ENCODE results near the gene ATXN8OS.
"Not testable (repeated sequence)": the region's sequence is repeated elsewhere in the genome, so short reads cannot be mapped to it uniquely, and the experiment has no call there.

Gene ATXN8OS

GRCh38 chr13:70125693-70126092 is 18.1 kb downstream of the ATXN8OS start:
- Histone ChIP-seq H3K36me3 (ENCODE audit: control insufficient read depth, insufficient read depth, low read length) (no peaks in the 10 kb centered on the region), H3K4me3 (ENCODE audit: extremely low read depth, insufficient read depth, low read length, poor library complexity, severe bottlenecking) (no peak overlapping the region), H3K9me3 (ENCODE audit: control insufficient read depth, low read length) (no peaks in the 10 kb centered on the region), H3K27ac (ENCODE audit: low read depth, low read length, severe bottlenecking) (no peak overlapping the region), H3K4me1 (ENCODE audit: control insufficient read depth, insufficient read depth, low read length, poor library complexity, severe bottlenecking) (no peaks in the 10 kb centered on the region)
- 72 to 96% methylated on average over 2 to 3 of the region's 5 CpGs for WGBS, 2 experiments (ENCODE audit: insufficient coverage in 2 of 2)

- Histone ChIP-seq H3K27ac (ENCODE audit: low read depth, low read length, severe bottlenecking) (no peak overlapping the region), H3K36me3 (ENCODE audit: control insufficient read depth, insufficient read depth, low read length) (no peaks in the 10 kb centered on the region)
- no CpG with 5 or more reads among the region's 2 CpGs for WGBS, 2 experiments (ENCODE audit: insufficient coverage in 2 of 2)
Observed at GRCh38 chr13:70128098-70128497, 20.5 kb downstream of the ATXN8OS start.

GRCh38 chr13:70142658-70143057 is 35.0 kb downstream of the ATXN8OS start:
- H3K36me3 ChIP-seq (ENCODE audit: control insufficient read depth, insufficient read depth, low read length); H3K4me3 ChIP-seq (ENCODE audit: extremely low read depth, insufficient read depth, low read length, poor library complexity, severe bottlenecking); H3K9me3 ChIP-seq (ENCODE audit: control insufficient read depth, low read length); H3K4me1 ChIP-seq (ENCODE audit: control insufficient read depth, insufficient read depth, low read length, poor library complexity, severe bottlenecking); H3K27ac ChIP-seq (ENCODE audit: low read depth, low read length, severe bottlenecking): not testable (repeated sequence)
- 79 to 83% methylated on average over 6 of the region's 12 CpGs for WGBS, 2 experiments (ENCODE audit: insufficient coverage in 2 of 2)

More at GRCh38 chr13:70128098-70128497, 20.5 kb downstream of the ATXN8OS start:
- Histone ChIP-seq H3K4me3 (ENCODE audit: extremely low read depth, insufficient read depth, low read length, poor library complexity, severe bottlenecking) (no peak overlapping the region), H3K4me1 (ENCODE audit: control insufficient read depth, insufficient read depth, low read length, poor library complexity, severe bottlenecking) (no peaks in the 10 kb centered on the region), H3K9me3 (ENCODE audit: control insufficient read depth, low read length) (no peaks in the 10 kb centered on the region)

- no peak overlapping the region for H3K4me3 ChIP-seq (ENCODE audit: extremely low read depth, insufficient read depth, low read length, poor library complexity, severe bottlenecking)
- no peaks in the 10 kb centered on the region for H3K36me3 ChIP-seq (ENCODE audit: control insufficient read depth, insufficient read depth, low read length)
- no peaks in the 10 kb centered on the region for H3K4me1 ChIP-seq (ENCODE audit: control insufficient read depth, insufficient read depth, low read length, poor library complexity, severe bottlenecking)
- no peaks in the 10 kb centered on the region for H3K9me3 ChIP-seq (ENCODE audit: control insufficient read depth, low read length)
- 69 to 85% methylated on average over 4 of the region's 5 CpGs for WGBS, 2 experiments (ENCODE audit: insufficient coverage in 2 of 2)
- no peak overlapping the region for H3K27ac ChIP-seq (ENCODE audit: low read depth, low read length, severe bottlenecking)
Observed at GRCh38 chr13:70162141-70162540, 54.5 kb downstream of the ATXN8OS start.

- no peaks in the 10 kb centered on the region for H3K36me3 ChIP-seq (ENCODE audit: control insufficient read depth, insufficient read depth, low read length)
- no peaks in the 10 kb centered on the region for H3K4me1 ChIP-seq (ENCODE audit: control insufficient read depth, insufficient read depth, low read length, poor library complexity, severe bottlenecking)
- H3K4me3 ChIP-seq (ENCODE audit: extremely low read depth, insufficient read depth, low read length, poor library complexity, severe bottlenecking): no peak overlapping the region
- H3K27ac ChIP-seq (ENCODE audit: low read depth, low read length, severe bottlenecking): no peak overlapping the region
- H3K9me3 ChIP-seq (ENCODE audit: control insufficient read depth, low read length): no peaks in the 10 kb centered on the region
- WGBS, 2 experiments (ENCODE audit: insufficient coverage in 2 of 2): no CpG with 5 or more reads among the region's 5 CpGs
Observed at GRCh38 chr13:70170689-70171088, 63.1 kb downstream of the ATXN8OS start.

- H3K36me3 ChIP-seq (ENCODE audit: control insufficient read depth, insufficient read depth, low read length): no peaks in the 10 kb centered on the region
- no peaks in the 10 kb centered on the region for H3K9me3 ChIP-seq (ENCODE audit: control insufficient read depth, low read length)
- H3K4me1 ChIP-seq (ENCODE audit: control insufficient read depth, insufficient read depth, low read length, poor library complexity, severe bottlenecking): no peaks in the 10 kb centered on the region
- WGBS, 2 experiments (ENCODE audit: insufficient coverage in 2 of 2): 90 to 94% methylated on average over 2 of the region's 3 CpGs
- H3K4me3 ChIP-seq (ENCODE audit: extremely low read depth, insufficient read depth, low read length, poor library complexity, severe bottlenecking): no peak overlapping the region
- no peak overlapping the region for H3K27ac ChIP-seq (ENCODE audit: low read depth, low read length, severe bottlenecking)
Observed at GRCh38 chr13:70171151-70171550, 63.5 kb downstream of the ATXN8OS start.

GRCh38 chr13:70172946-70173597 is 65.4 kb downstream of the ATXN8OS start:
- H3K9me3 ChIP-seq (ENCODE audit: control insufficient read depth, low read length): no peaks in the 10 kb centered on the region
- H3K27ac ChIP-seq (ENCODE audit: low read depth, low read length, severe bottlenecking): no peak overlapping the region
- H3K4me1 ChIP-seq (ENCODE audit: control insufficient read depth, insufficient read depth, low read length, poor library complexity, severe bottlenecking): no peaks in the 10 kb centered on the region
- H3K4me3 ChIP-seq (ENCODE audit: extremely low read depth, insufficient read depth, low read length, poor library complexity, severe bottlenecking): no peak overlapping the region
- H3K36me3 ChIP-seq (ENCODE audit: control insufficient read depth, insufficient read depth, low read length): no peaks in the 10 kb centered on the region
- no CpG with 5 or more reads among the region's 1 CpG for WGBS, 2 experiments (ENCODE audit: insufficient coverage in 2 of 2)

- H3K4me3 ChIP-seq (ENCODE audit: extremely low read depth, insufficient read depth, low read length, poor library complexity, severe bottlenecking): no peak overlapping the region
- 78 to 100% methylated on average over 1 of the region's 1 CpG for WGBS, 2 experiments (ENCODE audit: insufficient coverage in 2 of 2)
- H3K9me3 ChIP-seq (ENCODE audit: control insufficient read depth, low read length): no peaks in the 10 kb centered on the region
- no peak overlapping the region for H3K27ac ChIP-seq (ENCODE audit: low read depth, low read length, severe bottlenecking)
- H3K4me1 ChIP-seq (ENCODE audit: control insufficient read depth, insufficient read depth, low read length, poor library complexity, severe bottlenecking): no peaks in the 10 kb centered on the region
- no peaks in the 10 kb centered on the region for H3K36me3 ChIP-seq (ENCODE audit: control insufficient read depth, insufficient read depth, low read length)
Observed at GRCh38 chr13:70173598-70173959, 66.0 kb downstream of the ATXN8OS start.

- no CpG with 5 or more reads among the region's 1 CpG for whole genome bisulfite sequencing, 2 experiments (ENCODE audit: insufficient coverage in 2 of 2)
- Histone ChIP-seq H3K4me3 (ENCODE audit: extremely low read depth, insufficient read depth, low read length, poor library complexity, severe bottlenecking) (no peak overlapping the region), H3K9me3 (ENCODE audit: control insufficient read depth, low read length) (no peaks in the 10 kb centered on the region), H3K27ac (ENCODE audit: low read depth, low read length, severe bottlenecking) (no peak overlapping the region), H3K4me1 (ENCODE audit: control insufficient read depth, insufficient read depth, low read length, poor library complexity, severe bottlenecking) (no peaks in the 10 kb centered on the region), H3K36me3 (ENCODE audit: control insufficient read depth, insufficient read depth, low read length) (no peaks in the 10 kb centered on the region)
Observed at GRCh38 chr13:70178346-70178745, 70.7 kb downstream of the ATXN8OS start.
